GM19452 (cell line): ENCODE data around the gene FARP1.
A peak's percentile ranks its signal among the peaks of the same experiment; 100 is the strongest.

Experiments used
- ATAC-seq: cut with Tn5 transposase; IDR thresholded peaks from one replicate; pipeline ENCODE4 v1.9.1; 2021; ENCODE audit not compliant: unreplicated experiment

The FARP1 gene

GRCh38 chr13:98438246-98439125 is 295.6 kb downstream of the FARP1 start:
- ATAC-seq: no peak

- no peak for ATAC-seq
These were observed 296.4 kb downstream of the FARP1 start for GRCh38 chr13:98439126-98439828.

- no peak for ATAC-seq
These were observed 297.0 kb downstream of the FARP1 start for GRCh38 chr13:98439896-98440295.

- ATAC-seq: no peak
These were observed 297.6 kb downstream of the FARP1 start for GRCh38 chr13:98440390-98441055.

GRCh38 chr13:98441056-98441676 is 298.3 kb downstream of the FARP1 start:
- no peak for ATAC-seq

GRCh38 chr13:98442391-98443230 is 299.7 kb downstream of the FARP1 start:
- ATAC-seq: no peak

- ATAC-seq: no peak
These were observed 300.4 kb downstream of the FARP1 start for GRCh38 chr13:98443329-98443728.

GRCh38 chr13:98443800-98444325 is 301.0 kb downstream of the FARP1 start:
- no peak for ATAC-seq

GRCh38 chr13:98444381-98444780 is 301.5 kb downstream of the FARP1 start:
- no peak for ATAC-seq

GRCh38 chr13:98445340-98446233 is 302.7 kb downstream of the FARP1 start:
- ATAC-seq: peak; percentile 94

- ATAC-seq: no peak
These were observed 303.3 kb downstream of the FARP1 start for GRCh38 chr13:98446234-98446621.

- no peak for ATAC-seq
These were observed 304.2 kb downstream of the FARP1 start for GRCh38 chr13:98447130-98447529.

- ATAC-seq: no peak
These were observed 305.2 kb downstream of the FARP1 start for GRCh38 chr13:98447881-98448641.

- no peak for ATAC-seq
These were observed 305.7 kb downstream of the FARP1 start for GRCh38 chr13:98448642-98448928.

- no peak for ATAC-seq
These were observed 306.4 kb downstream of the FARP1 start for GRCh38 chr13:98449273-98449672.

- ATAC-seq: no peak
These were observed 307.1 kb downstream of the FARP1 start for GRCh38 chr13:98450026-98450425.

- ATAC-seq: no peak
These were observed 307.7 kb downstream of the FARP1 start for GRCh38 chr13:98450539-98451111.
